ENCODE results near the gene FOXL3.

FOXL3 gene

GRCh38 chr7:338295-339061 lies 48.5 kb downstream of the FOXL3 start:
- no peak for DNase-seq (ENCODE audit: low read depth)

- no peak for DNase-seq (ENCODE audit: low read depth)
Observed at GRCh38 chr7:339062-339342, 49.0 kb downstream of the FOXL3 start.

DNA sequence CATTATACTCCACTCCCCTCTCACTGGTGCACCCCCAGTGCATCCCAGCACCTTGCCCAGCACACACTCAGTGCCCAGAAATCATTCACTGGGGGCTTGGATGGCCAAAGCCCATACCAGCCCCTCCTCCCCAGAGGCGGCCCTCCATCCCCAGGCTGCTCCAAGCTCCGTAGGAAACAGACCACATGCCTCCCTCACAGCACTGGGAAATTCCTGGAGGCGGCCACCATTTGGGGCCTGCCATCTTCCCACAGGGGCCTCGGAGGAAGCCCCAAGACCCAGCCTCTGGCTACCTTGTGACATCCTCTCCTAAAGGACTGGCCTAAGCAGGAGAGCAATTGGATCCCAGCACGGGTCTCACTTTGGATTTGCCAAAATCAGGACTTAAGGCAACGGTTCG lies 49.7 kb downstream of the FOXL3 start:
- DNase-seq (ENCODE audit: low read depth): no peak

DNA sequence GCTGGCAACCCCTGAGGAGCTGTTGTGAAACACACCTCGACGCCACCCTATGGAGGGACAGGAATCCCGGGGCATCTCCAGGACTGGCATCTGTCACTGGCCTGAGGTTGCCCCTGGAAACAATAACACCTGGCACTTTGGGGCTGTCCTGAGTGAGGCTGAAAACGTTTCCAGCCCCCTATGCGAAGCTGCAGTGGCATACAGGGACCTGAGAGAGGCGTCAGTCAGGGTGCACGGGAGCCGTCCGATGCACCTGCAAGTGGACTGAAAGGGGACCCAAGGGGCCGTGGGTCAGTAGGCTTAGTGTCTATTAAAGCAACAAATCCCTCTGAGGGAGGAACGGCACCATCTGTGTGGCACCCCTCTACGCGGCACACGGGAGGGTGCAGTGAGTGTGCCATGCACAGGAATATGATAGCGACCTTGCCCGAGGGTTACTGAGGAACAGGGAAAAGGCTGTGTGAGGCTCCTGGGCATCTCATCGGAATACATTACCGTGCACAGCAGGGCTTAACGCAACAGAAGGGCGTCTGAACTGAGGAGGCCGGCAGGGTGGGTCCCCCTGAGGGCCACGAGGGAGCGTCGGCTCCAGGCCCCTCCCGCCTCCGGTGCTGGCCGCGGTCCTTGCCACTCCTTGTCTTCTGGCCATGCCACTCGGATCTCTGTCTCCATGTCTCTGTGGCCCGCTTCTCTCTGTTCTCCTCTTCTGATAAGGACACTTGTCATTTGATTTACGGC lies 50.4 kb downstream of the FOXL3 start:
- no peak for DNase-seq (ENCODE audit: low read depth)

Measured in stromal cell of bone marrow (primary cell).